Omental fat pad (tissue), 4 donors: Measurements from ENCODE around the gene SLC19A1. TPM values are rescaled to one million over a fixed set of nuclear protein-coding genes. Genes with fewer than 3 reads are reported as not detected.

Source experiments
- ATAC-seq: fragments of 150-250 bp; one replicate; pipeline ENCODE4 v1.9.1; 2016; ENCODE audit warnings: mild to moderate bottlenecking, moderate library complexity; ENCODE audit not compliant: low FRiP score
- DNase-seq: peaks from one replicate; pipeline ENCODE4 v3.0.0-alpha.2; 2019; ENCODE audit warnings: low spot score
- CTCF ChIP-seq, 3 donors: fragments of 450-650 bp; IDR thresholded peaks; one replicate each; pipeline ENCODE4 v1.5.1; 2016 to 2017; ENCODE audit warnings: antibody characterized with exemption in 3 of 3, mild to moderate bottlenecking in 3 of 3, moderate library complexity in 2 of 3
- total RNA-seq, 4 donors: library from RNA; depleted of rRNA; stranded (reverse); fragments of >200 nt; gene quantifications; one replicate each; pipeline ENCODE4 v1.1.0, GENCODE V29; 2016

Gene SLC19A1
- total RNA-seq, 4 donors from 2014 or later = 5.8 to 18.6 (median 14.6) TPM

GRCh38 chr21:45588086-45588825, 46.0 kb upstream of the SLC19A1 start:
- no peak for ATAC-seq
- no peak for DNase-seq
- no peak for TF ChIP-seq CTCF (IDR thresholded peaks at IDR 0.05)

GRCh38 chr21:45586289-45586858, 44.1 kb upstream of the SLC19A1 start:
- TF ChIP-seq CTCF (IDR thresholded peaks at IDR 0.05) = no peak
- ATAC-seq = no peak
- DNase-seq = no peak

GRCh38 chr21:45584786-45585185, 42.5 kb upstream of the SLC19A1 start:
- ATAC-seq (no peak), DNase-seq (no peak)
- TF ChIP-seq CTCF (IDR thresholded peaks at IDR 0.05) = no peak

GRCh38 chr21:45583831-45584509, 41.7 kb upstream of the SLC19A1 start:
- TF ChIP-seq CTCF (IDR thresholded peaks at IDR 0.05) = no peak
- ATAC-seq (no peak), DNase-seq (peak; percentile 9)

GRCh38 chr21:45582128-45582527, 39.9 kb upstream of the SLC19A1 start:
- DNase-seq (no peak), ATAC-seq (no peak)

GRCh38 chr21:45581322-45581712, 39.1 kb upstream of the SLC19A1 start:
- TF ChIP-seq CTCF (IDR thresholded peaks at IDR 0.05) = no peak
- ATAC-seq (no peak), DNase-seq (no peak)

More at GRCh38 chr21:45582128-45582527, 39.9 kb upstream of the SLC19A1 start:
- TF ChIP-seq CTCF (IDR thresholded peaks at IDR 0.05) = no peak
